ENCODE measurements around the gene AFF3. TPM values are rescaled to one million over a fixed set of nuclear protein-coding genes. Genes with fewer than 3 reads are reported as not detected.
"Not testable (repeated sequence)": the region's sequence is repeated elsewhere in the genome, so short reads cannot be mapped to it uniquely, and the experiment has no call there.

AFF3 gene
- total RNA-seq, 4 donors from 2014 or later, result 9.0 to 20.2 (median 14.5) TPM

GRCh38 chr2:99504844-99505584 is 637.4 kb downstream of the AFF3 start:
- in situ Hi-C loops (cut with MboI; ENCODE audit: low pct_ligation_motif_present in 1 of 4, low pct_unique_long_range_greater_than_20kb in 1 of 4, low sequenced_read_pairs in 3 of 4), result no loop called here
- H3K4me3 ChIP-seq, result no peak overlapping the region
- no peaks in the 10 kb centered on the region for H3K36me3 ChIP-seq
- intact Hi-C loops (cut with DNase I; ENCODE audit: low total_unique reads), result no loop called here
- H3K4me1 ChIP-seq, result peaks cover 0 to 8% (median 0%) of the 10 kb centered on the region in 4 donors
- TF ChIP-seq EP300 (IDR thresholded peaks at IDR 0.05; ENCODE audit: low read depth) (no peak), CTCF (IDR thresholded peaks at IDR 0.05) (no peak), POLR2A (IDR thresholded peaks at IDR 0.05) (no peak), POLR2AphosphoS5 (IDR thresholded peaks at IDR 0.05) (no peak)
- H3K27ac ChIP-seq, result no peak overlapping the region
- H3K9me3 ChIP-seq, result no peaks in the 10 kb centered on the region
- 43% methylated on average over 4 of the region's 4 CpGs for WGBS, 2 donors (ENCODE audit: low coverage in 1 of 2)
- no peak for DNase-seq
- H3K27me3 ChIP-seq, result peaks cover 9% of the 10 kb centered on the region

GRCh38 chr2:99503662-99504416 is 638.6 kb downstream of the AFF3 start:
- H3K9me3 ChIP-seq; in situ Hi-C loops (cut with MboI; ENCODE audit: low pct_ligation_motif_present in 1 of 4, low pct_unique_long_range_greater_than_20kb in 1 of 4, low sequenced_read_pairs in 3 of 4); H3K4me1 ChIP-seq; H3K36me3 ChIP-seq; H3K4me3 ChIP-seq; intact Hi-C loops (cut with DNase I; ENCODE audit: low total_unique reads): not testable (repeated sequence)
- 43 to 62% methylated on average over 3 to 8 of the region's 8 CpGs for WGBS, 2 donors (ENCODE audit: low coverage in 1 of 2)
- Histone ChIP-seq H3K27me3 (peaks cover 12% of the 10 kb centered on the region), H3K27ac (peak overlapping the region; percentile 50 to 64 (median 54))
- DNase-seq, result peak; percentile 19

- DNase-seq, result no peak
- intact Hi-C loops (cut with DNase I; ENCODE audit: low total_unique reads), result loop anchor here (10.0 kb wide), 1 partner anchor 71 kb away; no protein-coding TSS in a partner anchor
- Histone ChIP-seq H3K4me1 (peaks cover 0 to 9% (median 1%) of the 10 kb centered on the region in 4 donors), H3K27me3 (peaks cover 12% of the 10 kb centered on the region), H3K9me3 (no peaks in the 10 kb centered on the region), H3K27ac (no peak overlapping the region), H3K36me3 (no peaks in the 10 kb centered on the region), H3K4me3 (no peak overlapping the region)
- in situ Hi-C loops (cut with MboI; ENCODE audit: low pct_ligation_motif_present in 1 of 4, low pct_unique_long_range_greater_than_20kb in 1 of 4, low sequenced_read_pairs in 3 of 4), result loop anchor here in 3 of 4 donors (10.0 to 25.0 kb wide), 3 partner anchors 151 to 309 kb away; partner anchors contain the start of genes MITD1 (in 3 of the 3), MRPL30 (in 3 of the 3), EIF5B (in 2 of the 3) and TXNDC9 (in 2 of the 3)
- 60 to 65% methylated on average over 2 of the region's 2 CpGs for WGBS, 2 donors (ENCODE audit: low coverage in 1 of 2)
- no peak for TF ChIP-seq EP300 (IDR thresholded peaks at IDR 0.05; ENCODE audit: low read depth)
Observed at GRCh38 chr2:99496021-99496420, 646.4 kb downstream of the AFF3 start.

Other genes starting within 250 kb of the AFF3 start
- 1 to 10 TPM; 2.3 to 4.8 (median 2.6) TPM for gene LONRF2, start 179.9 kb upstream of the AFF3 start, total RNA-seq